Measurements from ENCODE around the gene MAP1LC3C. TPM values are rescaled to one million over a fixed set of nuclear protein-coding genes. Genes with fewer than 3 reads are reported as not detected.

Gene MAP1LC3C
- total RNA-seq, 4 donors from 2014 or later: 3.5 to 32.6 (median 9.7) TPM

DNA sequence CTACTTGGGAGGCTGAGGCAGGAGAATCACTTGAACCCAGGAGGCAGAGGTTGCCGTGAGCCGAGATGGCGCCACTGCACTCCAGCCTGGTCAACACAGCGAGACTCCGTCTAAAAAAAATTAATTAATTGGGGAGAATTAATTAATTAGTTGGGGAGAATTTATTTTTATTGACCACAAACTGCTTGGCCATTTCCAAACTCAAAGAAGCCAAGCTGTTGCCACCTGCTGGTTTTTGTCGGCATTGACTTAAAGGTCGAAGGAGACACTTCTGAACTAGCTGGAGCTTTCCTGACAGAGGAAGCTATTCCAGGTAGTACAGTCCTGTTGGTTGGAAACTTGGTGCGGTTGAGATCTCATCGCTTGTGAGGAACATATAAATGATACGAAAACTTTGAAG, 13.1 kb downstream of the MAP1LC3C start:
- no peak overlapping the region for H3K27ac ChIP-seq
- H3K27me3 ChIP-seq: no peaks in the 10 kb centered on the region
- ATAC-seq: no peak
- H3K9me3 ChIP-seq: no peaks in the 10 kb centered on the region
- H3K4me1 ChIP-seq: no peaks in the 10 kb centered on the region
- no peaks in the 10 kb centered on the region for H3K36me3 ChIP-seq
- TF ChIP-seq EP300 (IDR thresholded peaks at IDR 0.05) (no peak), CTCF (IDR thresholded peaks at IDR 0.05) (peak in 2 of 4 experiments; percentile 18 to 20), POLR2A (IDR thresholded peaks at IDR 0.05) (no peak), POLR2AphosphoS5 (IDR thresholded peaks at IDR 0.05) (no peak)
- no peak overlapping the region for H3K4me3 ChIP-seq
- 56 to 71% methylated on average over 6 of the region's 10 CpGs for WGBS, 2 donors (ENCODE audit: low coverage in 1 of 2)

DNA sequence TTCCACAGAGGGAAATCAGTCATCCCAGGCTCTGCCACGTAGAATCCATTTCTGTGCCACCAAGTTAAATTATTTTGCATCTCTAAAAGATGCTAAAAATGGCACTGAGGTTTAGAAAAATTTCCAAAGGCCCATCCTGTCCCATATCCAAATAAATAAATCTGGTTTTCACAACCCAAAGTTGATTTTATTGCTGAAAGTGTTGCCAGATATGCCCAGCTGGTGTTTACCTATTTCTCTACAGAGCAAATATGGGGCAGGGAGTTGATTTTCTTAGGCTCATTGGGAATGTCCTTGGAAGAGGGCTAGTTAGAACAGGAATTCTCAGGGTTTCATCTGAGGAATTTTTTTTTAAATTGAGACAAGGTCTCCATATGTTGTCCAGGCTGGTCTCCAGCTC, 19.0 kb downstream of the MAP1LC3C start:
- Histone ChIP-seq H3K9me3 (no peaks in the 10 kb centered on the region), H3K27ac (no peak overlapping the region), H3K27me3 (no peaks in the 10 kb centered on the region), H3K4me3 (no peak overlapping the region), H3K36me3 (no peaks in the 10 kb centered on the region), H3K4me1 (no peaks in the 10 kb centered on the region)
- ATAC-seq: no peak
- TF ChIP-seq EP300 (IDR thresholded peaks at IDR 0.05): no peak
- TF ChIP-seq POLR2A (IDR thresholded peaks at IDR 0.05): no peak
- no peak for TF ChIP-seq POLR2AphosphoS5 (IDR thresholded peaks at IDR 0.05)
- no peak for TF ChIP-seq CTCF (IDR thresholded peaks at IDR 0.05)
- WGBS, 2 donors (ENCODE audit: low coverage in 1 of 2): 80 to 100% methylated on average over 1 of the region's 1 CpG

DNA sequence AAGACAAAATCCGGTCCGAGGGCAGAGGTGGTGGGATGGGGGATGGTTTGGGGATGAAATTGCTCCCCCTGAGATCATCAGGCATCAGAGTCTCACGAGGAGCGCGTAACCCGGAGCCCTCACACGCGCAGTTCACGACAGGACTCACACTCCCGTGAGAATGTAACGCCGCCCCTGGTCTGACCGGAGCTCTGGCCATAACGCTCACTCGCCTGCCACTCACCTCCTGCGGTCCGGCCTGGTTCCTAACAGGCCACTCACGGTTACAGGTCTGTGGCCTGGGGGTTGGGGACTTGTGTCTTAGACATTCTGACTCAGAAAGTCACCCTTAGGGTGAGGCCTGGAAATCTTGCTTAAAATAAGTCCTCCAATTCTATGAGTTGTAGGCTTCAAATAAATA, 19.8 kb downstream of the MAP1LC3C start:
- no peak for ATAC-seq
- no peak overlapping the region for H3K4me3 ChIP-seq
- H3K27me3 ChIP-seq: no peaks in the 10 kb centered on the region
- 69 to 91% methylated on average over 3 to 9 of the region's 18 CpGs for WGBS, 2 donors (ENCODE audit: low coverage in 1 of 2)
- no peaks in the 10 kb centered on the region for H3K4me1 ChIP-seq
- H3K9me3 ChIP-seq: no peaks in the 10 kb centered on the region
- H3K36me3 ChIP-seq: no peaks in the 10 kb centered on the region
- TF ChIP-seq POLR2A (IDR thresholded peaks at IDR 0.05): no peak
- no peak overlapping the region for H3K27ac ChIP-seq

DNA sequence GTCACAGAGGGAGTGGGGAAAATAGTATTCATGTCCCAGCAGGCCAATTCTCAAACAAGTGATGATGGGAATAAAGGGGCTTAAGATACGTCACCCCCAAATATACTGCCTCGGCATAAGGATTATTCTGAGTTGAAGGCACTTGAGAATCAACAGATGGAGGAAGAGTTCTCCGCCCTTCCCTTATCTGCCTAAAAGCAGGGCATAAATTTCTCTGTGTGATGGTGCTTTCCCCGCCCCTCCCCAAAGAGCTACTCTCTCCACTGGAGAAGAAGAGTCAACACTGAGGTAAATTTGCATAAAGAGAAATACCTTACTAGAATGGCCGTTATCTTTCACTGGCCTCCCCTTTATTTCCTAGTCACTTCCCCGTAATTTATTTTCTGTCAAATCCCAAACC, 22.7 kb downstream of the MAP1LC3C start:
- WGBS, 2 donors (ENCODE audit: low coverage in 1 of 2): 64 to 95% methylated on average over 4 to 6 of the region's 6 CpGs

GRCh38 chr1:241972703-241973369, 26.1 kb downstream of the MAP1LC3C start:
- H3K36me3 ChIP-seq: no peaks in the 10 kb centered on the region
- no peak overlapping the region for H3K4me3 ChIP-seq
- no peaks in the 10 kb centered on the region for H3K27me3 ChIP-seq
- 30 to 43% methylated on average over 2 to 6 of the region's 6 CpGs for WGBS, 2 donors (ENCODE audit: low coverage in 1 of 2)
- no peaks in the 10 kb centered on the region for H3K4me1 ChIP-seq
- H3K27ac ChIP-seq: no peak overlapping the region
- TF ChIP-seq POLR2A (IDR thresholded peaks at IDR 0.05): no peak
- no peak for TF ChIP-seq EP300 (IDR thresholded peaks at IDR 0.05)
- no peak for TF ChIP-seq CTCF (IDR thresholded peaks at IDR 0.05)
- TF ChIP-seq POLR2AphosphoS5 (IDR thresholded peaks at IDR 0.05): no peak
- ATAC-seq: no peak
- no peaks in the 10 kb centered on the region for H3K9me3 ChIP-seq

More for the DNA sequence above, 22.7 kb downstream of the MAP1LC3C start:
- Histone ChIP-seq H3K27me3 (no peaks in the 10 kb centered on the region), H3K4me3 (no peak overlapping the region), H3K36me3 (no peaks in the 10 kb centered on the region), H3K4me1 (no peaks in the 10 kb centered on the region), H3K9me3 (no peaks in the 10 kb centered on the region), H3K27ac (no peak overlapping the region)
- no peak for ATAC-seq
- no peak for TF ChIP-seq POLR2AphosphoS5 (IDR thresholded peaks at IDR 0.05)
- no peak for TF ChIP-seq POLR2A (IDR thresholded peaks at IDR 0.05)
- TF ChIP-seq CTCF (IDR thresholded peaks at IDR 0.05): no peak
- TF ChIP-seq EP300 (IDR thresholded peaks at IDR 0.05): no peak

All from gastroesophageal sphincter (tissue), 4 donors.